GM23338 (cell line): ENCODE measurements around the gene ATG4C. TPM values are rescaled to one million over a fixed set of nuclear protein-coding genes. Genes with fewer than 3 reads are reported as not detected.

Source experiments
- ATAC-seq: fragments of 200-7000 bp; cut with Tn5 transposase; 3 replicates; pipeline ENCODE4 v1.9.1; 2020
- DNase-seq: peaks from one replicate; pipeline ENCODE4 v3.0.0-alpha.2; 2015; ENCODE audit warnings: low spot score
- H2AFZ ChIP-seq: fragments of 200-600 bp; sonication (generic); 2 replicates; pipeline ENCODE4 v1.8.0; 2016; ENCODE audit warnings: antibody characterized with exemption, mild to moderate bottlenecking, moderate library complexity
- H3F3A ChIP-seq: fragments of 200-600 bp; sonication (generic); replicated peaks from 2 replicates; pipeline ENCODE4 v1.8.0; 2017; ENCODE audit warnings: antibody characterized with exemption, mixed run types, low read depth
- H3K27ac ChIP-seq: fragments of 200-600 bp; sonication (generic); 2 replicates; pipeline ENCODE4 v1.6.1; 2016; ENCODE audit warnings: low read depth
- H3K27me3 ChIP-seq: fragments of 200-600 bp; sonication (generic); 2 replicates; pipeline ENCODE4 v1.8.0; 2016; ENCODE audit warnings: mild to moderate bottlenecking, mixed run types, moderate library complexity; ENCODE audit not compliant: insufficient read depth
- H3K36me3 ChIP-seq: fragments of 200-600 bp; sonication (generic); 2 replicates; pipeline ENCODE4 v1.8.0; 2016; ENCODE audit warnings: mild to moderate bottlenecking; ENCODE audit not compliant: insufficient read depth
- H3K4me1 ChIP-seq: fragments of 200-600 bp; sonication (generic); 2 replicates; pipeline ENCODE4 v1.8.0; 2016; ENCODE audit warnings: mild to moderate bottlenecking, moderate library complexity; ENCODE audit not compliant: insufficient read depth
- H3K4me2 ChIP-seq: fragments of 200-600 bp; sonication (generic); 2 replicates; pipeline ENCODE4 v1.7.1; 2017; ENCODE audit warnings: mixed run types
- H3K4me3 ChIP-seq: fragments of 200-600 bp; sonication (generic); 2 replicates; pipeline ENCODE4 v1.6.1; 2016; ENCODE audit warnings: mixed run types
- H3K79me2 ChIP-seq: fragments of 200-600 bp; sonication (generic); replicated peaks from 2 replicates; pipeline ENCODE4 v1.8.0; 2017; ENCODE audit warnings: mild to moderate bottlenecking; ENCODE audit not compliant: insufficient read depth
- H3K9me2 ChIP-seq: fragments of 200-600 bp; sonication (generic); 2 replicates; pipeline ENCODE4 v1.8.0; 2017; ENCODE audit not compliant: insufficient read depth
- H4K20me1 ChIP-seq: fragments of 200-600 bp; sonication (generic); replicated peaks from 2 replicates; pipeline ENCODE4 v1.8.0; 2017; ENCODE audit warnings: mild to moderate bottlenecking; ENCODE audit not compliant: insufficient read depth
- H3K27ac Mint-ChIP-seq: 2 replicates; pipeline ENCODE4 v1.8.0; 2020; ENCODE audit warnings: inconsistent platforms, mild to moderate bottlenecking, moderate library complexity, mixed read lengths
- H3K27me3 Mint-ChIP-seq: 3 replicates; pipeline ENCODE4 v1.8.0; 2022; ENCODE audit warnings: low read depth, mild to moderate bottlenecking, moderate library complexity, mixed read lengths, inconsistent platforms; ENCODE audit not compliant: insufficient read depth, poor library complexity
- H3K36me3 Mint-ChIP-seq: 3 replicates; pipeline ENCODE4 v1.8.0; 2021; ENCODE audit warnings: low read depth, mild to moderate bottlenecking, inconsistent platforms, moderate library complexity, mixed read lengths
- H3K4me1 Mint-ChIP-seq: 3 replicates; pipeline ENCODE4 v1.8.0; 2020; ENCODE audit warnings: mild to moderate bottlenecking, inconsistent platforms, mixed read lengths
- H3K4me3 Mint-ChIP-seq: 3 replicates; pipeline ENCODE4 v1.8.0; 2021; ENCODE audit warnings: moderate library complexity, mild to moderate bottlenecking, inconsistent platforms, mixed read lengths
- H3K9me3 Mint-ChIP-seq: 3 replicates; pipeline ENCODE4 v1.8.0; 2020; ENCODE audit warnings: moderate library complexity, mild to moderate bottlenecking, inconsistent platforms, mixed read lengths
- CREB1 ChIP-seq: fragments of 250-450 bp; sonication (Bioruptor Pico); IDR thresholded peaks from 2 replicates; pipeline ENCODE4 v1.5.0; 2020; ENCODE audit warnings: low read depth, mild to moderate bottlenecking, moderate library complexity
- EZH2 ChIP-seq: fragments of 200-600 bp; sonication (generic); IDR thresholded peaks from one replicate; pipeline ENCODE4 v1.8.0; 2017; ENCODE audit warnings: antibody characterized with exemption, mild to moderate bottlenecking, low read depth; ENCODE audit not compliant: unreplicated experiment
- JUNB ChIP-seq: IDR thresholded peaks from one replicate; pipeline ENCODE4 v1.6.1; 2016; ENCODE audit warnings: antibody characterized with exemption; ENCODE audit not compliant: unreplicated experiment
- NANOG ChIP-seq: IDR thresholded peaks from 2 replicates; pipeline ENCODE4 v1.6.1; 2016; ENCODE audit warnings: antibody characterized with exemption, borderline replicate concordance
- STAT1 ChIP-seq: IDR thresholded peaks from one replicate; pipeline ENCODE4 v1.6.1; 2016; ENCODE audit warnings: antibody characterized with exemption; ENCODE audit not compliant: unreplicated experiment
- ZNF331 ChIP-seq: fragments of 250-450 bp; sonication (Bioruptor Pico); IDR thresholded peaks from 2 replicates; pipeline ENCODE4 v1.5.0; 2020; ENCODE audit warnings: low read depth, mild to moderate bottlenecking, moderate library complexity
- polyA plus RNA-seq: library from polyadenylated mRNA; unstranded; fragments of >200 nt; fragmentation: Nextera tagmentation; extraction: Ambion mirVana; gene quantifications from 2 replicates; pipeline ENCODE4 v1.2.1, GENCODE V29; 2016
- total RNA-seq: library from RNA; depleted of rRNA; stranded (reverse); fragments of >200 nt; shearing (Covaris generic); gene quantifications from 2 replicates; pipeline ENCODE4 v1.2.3, GENCODE V29; 2014
- TF ChIP-seq, protein P1 (sequence below): fragments of 250-450 bp; sonication (Bioruptor Pico); IDR thresholded peaks from 2 replicates; pipeline ENCODE4 v1.5.0; 2020; ENCODE audit warnings: mild to moderate bottlenecking, moderate library complexity
- TF ChIP-seq, protein P2 (sequence below), 2 experiments: fragments of 200-600 bp in 1 of 2; sonication (generic) in 1 of 2; conservative IDR thresholded peaks; 2 replicates each; pipeline versions ENCODE4 v1.5.1 to v1.6.1; 2016 to 2017; ENCODE audit warnings: antibody characterized with exemption in 2 of 2, low read depth in 2 of 2, mild to moderate bottlenecking in 2 of 2, moderate library complexity in 1 of 2

Gene ATG4C
- total and polyA plus RNA-seq, 2 experiments from 2014 or later: 15.7 to 18.6 TPM

DNA sequence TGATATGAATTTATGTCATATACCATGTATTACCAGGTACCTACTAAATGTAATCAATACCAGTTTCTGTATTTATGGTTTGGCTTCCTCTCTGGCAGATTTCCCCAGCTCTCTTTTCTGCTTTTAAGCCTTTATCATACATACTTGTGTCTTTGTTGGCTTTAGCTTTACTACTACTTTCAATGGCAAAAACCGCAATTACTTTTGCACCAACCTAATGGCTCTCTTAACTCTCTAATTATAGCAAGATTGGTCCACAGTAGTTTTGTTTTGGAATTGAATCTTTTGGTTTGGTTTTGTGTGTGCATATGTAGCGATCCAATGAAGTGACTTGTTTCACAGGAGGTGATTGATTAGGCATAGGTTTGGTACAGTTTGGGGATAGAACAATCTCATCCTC lies 93.6 kb downstream of the ATG4C start (continued):
- TF ChIP-seq, protein P1, sequence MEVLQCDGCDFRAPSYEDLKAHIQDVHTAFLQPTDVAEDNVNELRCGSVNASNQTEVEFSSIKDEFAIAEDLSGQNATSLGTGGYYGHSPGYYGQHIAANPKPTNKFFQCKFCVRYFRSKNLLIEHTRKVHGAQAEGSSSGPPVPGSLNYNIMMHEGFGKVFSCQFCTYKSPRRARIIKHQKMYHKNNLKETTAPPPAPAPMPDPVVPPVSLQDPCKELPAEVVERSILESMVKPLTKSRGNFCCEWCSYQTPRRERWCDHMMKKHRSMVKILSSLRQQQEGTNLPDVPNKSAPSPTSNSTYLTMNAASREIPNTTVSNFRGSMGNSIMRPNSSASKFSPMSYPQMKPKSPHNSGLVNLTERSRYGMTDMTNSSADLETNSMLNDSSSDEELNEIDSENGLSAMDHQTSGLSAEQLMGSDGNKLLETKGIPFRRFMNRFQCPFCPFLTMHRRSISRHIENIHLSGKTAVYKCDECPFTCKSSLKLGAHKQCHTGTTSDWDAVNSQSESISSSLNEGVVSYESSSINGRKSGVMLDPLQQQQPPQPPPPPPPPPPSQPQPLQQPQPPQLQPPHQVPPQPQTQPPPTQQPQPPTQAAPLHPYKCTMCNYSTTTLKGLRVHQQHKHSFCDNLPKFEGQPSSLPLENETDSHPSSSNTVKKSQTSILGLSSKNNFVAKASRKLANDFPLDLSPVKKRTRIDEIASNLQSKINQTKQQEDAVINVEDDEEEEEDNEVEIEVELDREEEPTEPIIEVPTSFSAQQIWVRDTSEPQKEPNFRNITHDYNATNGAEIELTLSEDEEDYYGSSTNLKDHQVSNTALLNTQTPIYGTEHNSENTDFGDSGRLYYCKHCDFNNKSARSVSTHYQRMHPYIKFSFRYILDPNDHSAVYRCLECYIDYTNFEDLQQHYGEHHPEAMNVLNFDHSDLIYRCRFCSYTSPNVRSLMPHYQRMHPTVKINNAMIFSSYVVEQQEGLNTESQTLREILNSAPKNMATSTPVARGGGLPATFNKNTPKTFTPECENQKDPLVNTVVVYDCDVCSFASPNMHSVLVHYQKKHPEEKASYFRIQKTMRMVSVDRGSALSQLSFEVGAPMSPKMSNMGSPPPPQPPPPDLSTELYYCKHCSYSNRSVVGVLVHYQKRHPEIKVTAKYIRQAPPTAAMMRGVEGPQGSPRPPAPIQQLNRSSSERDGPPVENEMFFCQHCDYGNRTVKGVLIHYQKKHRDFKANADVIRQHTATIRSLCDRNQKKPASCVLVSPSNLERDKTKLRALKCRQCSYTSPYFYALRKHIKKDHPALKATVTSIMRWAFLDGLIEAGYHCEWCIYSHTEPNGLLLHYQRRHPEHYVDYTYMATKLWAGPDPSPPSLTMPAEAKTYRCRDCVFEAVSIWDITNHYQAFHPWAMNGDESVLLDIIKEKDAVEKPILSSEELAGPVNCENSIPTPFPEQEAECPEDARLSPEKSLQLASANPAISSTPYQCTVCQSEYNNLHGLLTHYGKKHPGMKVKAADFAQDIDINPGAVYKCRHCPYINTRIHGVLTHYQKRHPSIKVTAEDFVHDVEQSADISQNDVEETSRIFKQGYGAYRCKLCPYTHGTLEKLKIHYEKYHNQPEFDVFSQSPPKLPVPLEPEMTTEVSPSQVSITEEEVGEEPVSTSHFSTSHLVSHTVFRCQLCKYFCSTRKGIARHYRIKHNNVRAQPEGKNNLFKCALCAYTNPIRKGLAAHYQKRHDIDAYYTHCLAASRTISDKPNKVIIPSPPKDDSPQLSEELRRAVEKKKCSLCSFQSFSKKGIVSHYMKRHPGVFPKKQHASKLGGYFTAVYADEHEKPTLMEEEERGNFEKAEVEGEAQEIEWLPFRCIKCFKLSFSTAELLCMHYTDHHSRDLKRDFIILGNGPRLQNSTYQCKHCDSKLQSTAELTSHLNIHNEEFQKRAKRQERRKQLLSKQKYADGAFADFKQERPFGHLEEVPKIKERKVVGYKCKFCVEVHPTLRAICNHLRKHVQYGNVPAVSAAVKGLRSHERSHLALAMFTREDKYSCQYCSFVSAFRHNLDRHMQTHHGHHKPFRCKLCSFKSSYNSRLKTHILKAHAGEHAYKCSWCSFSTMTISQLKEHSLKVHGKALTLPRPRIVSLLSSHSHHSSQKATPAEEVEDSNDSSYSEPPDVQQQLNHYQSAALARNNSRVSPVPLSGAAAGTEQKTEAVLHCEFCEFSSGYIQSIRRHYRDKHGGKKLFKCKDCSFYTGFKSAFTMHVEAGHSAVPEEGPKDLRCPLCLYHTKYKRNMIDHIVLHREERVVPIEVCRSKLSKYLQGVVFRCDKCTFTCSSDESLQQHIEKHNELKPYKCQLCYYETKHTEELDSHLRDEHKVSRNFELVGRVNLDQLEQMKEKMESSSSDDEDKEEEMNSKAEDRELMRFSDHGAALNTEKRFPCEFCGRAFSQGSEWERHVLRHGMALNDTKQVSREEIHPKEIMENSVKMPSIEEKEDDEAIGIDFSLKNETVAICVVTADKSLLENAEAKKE (CRISPR knock-in tag): no peak
- TF ChIP-seq JUNB: no peak
- TF ChIP-seq EZH2: no peak
- no peak for TF ChIP-seq ZNF331
- TF ChIP-seq, protein P2, sequence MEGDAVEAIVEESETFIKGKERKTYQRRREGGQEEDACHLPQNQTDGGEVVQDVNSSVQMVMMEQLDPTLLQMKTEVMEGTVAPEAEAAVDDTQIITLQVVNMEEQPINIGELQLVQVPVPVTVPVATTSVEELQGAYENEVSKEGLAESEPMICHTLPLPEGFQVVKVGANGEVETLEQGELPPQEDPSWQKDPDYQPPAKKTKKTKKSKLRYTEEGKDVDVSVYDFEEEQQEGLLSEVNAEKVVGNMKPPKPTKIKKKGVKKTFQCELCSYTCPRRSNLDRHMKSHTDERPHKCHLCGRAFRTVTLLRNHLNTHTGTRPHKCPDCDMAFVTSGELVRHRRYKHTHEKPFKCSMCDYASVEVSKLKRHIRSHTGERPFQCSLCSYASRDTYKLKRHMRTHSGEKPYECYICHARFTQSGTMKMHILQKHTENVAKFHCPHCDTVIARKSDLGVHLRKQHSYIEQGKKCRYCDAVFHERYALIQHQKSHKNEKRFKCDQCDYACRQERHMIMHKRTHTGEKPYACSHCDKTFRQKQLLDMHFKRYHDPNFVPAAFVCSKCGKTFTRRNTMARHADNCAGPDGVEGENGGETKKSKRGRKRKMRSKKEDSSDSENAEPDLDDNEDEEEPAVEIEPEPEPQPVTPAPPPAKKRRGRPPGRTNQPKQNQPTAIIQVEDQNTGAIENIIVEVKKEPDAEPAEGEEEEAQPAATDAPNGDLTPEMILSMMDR (conservative IDR thresholded peaks at IDR 0.05; ENCODE audit: low read depth in 2 of 2): no peak
- TF ChIP-seq STAT1: no peak
- TF ChIP-seq NANOG: no peak

DNA sequence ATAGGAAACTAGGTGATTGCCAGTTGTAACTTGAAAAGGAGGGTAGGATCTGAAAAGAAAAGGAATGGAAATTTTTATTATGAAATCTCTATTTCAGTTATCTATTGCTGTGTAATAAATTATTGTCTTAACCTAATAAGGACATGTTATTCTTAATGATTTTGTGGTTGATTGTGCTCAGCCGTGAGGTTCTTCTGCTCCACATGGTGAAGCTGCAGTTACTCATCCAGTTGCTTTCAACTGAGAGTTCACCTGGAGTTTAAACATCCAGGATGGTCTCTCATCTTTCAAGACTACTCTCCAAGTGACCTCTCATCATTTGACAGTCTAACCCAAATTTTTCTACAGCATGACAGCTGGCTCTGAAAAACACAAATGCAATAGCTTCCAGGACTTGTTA lies 96.0 kb downstream of the ATG4C start:
- Mint-ChIP-seq H3K27me3 (no peaks in the 10 kb centered on the region), H3K27ac (no peak overlapping the region), H3K9me3 (peaks cover 2% of the 10 kb centered on the region; the same call in 1 of the 3 replicates), H3K36me3 (no peaks in the 10 kb centered on the region; the same call in 2 of the 3 replicates), H3K4me1 (peaks cover 22% of the 10 kb centered on the region), H3K4me3 (no peak overlapping the region)
- Histone ChIP-seq H3K4me2 (no peak overlapping the region), H3K4me1 (peaks cover 32% of the 10 kb centered on the region), H3K27me3 (no peaks in the 10 kb centered on the region), H3K4me3 (no peak overlapping the region), H3K36me3 (no peaks in the 10 kb centered on the region), H3K9me2 (no peaks in the 10 kb centered on the region), H2AFZ (no peak overlapping the region), H3K79me2 (no peaks in the 10 kb centered on the region), H3F3A (no peaks in the 10 kb centered on the region), H4K20me1 (no peaks in the 10 kb centered on the region), H3K27ac (no peak overlapping the region)
- DNase-seq (no peak), ATAC-seq (no peak)
- TF ChIP-seq ZNF331 (peak; percentile 93), CREB1 (no peak), NANOG (no peak)
- TF ChIP-seq, protein P1 (CRISPR knock-in tag): no peak
